GM12801 (cell line): ENCODE results near the gene DYNC1LI1.

Experiments used
- CTCF ChIP-seq: IDR thresholded peaks from one replicate; pipeline ENCODE4 v1.5.1; 2011; ENCODE audit warnings: control low read depth; ENCODE audit not compliant: insufficient read length; ENCODE audit errors: extremely low read depth

DYNC1LI1 gene

GRCh38 chr3:32484436-32484835 is 86.2 kb downstream of the DYNC1LI1 start:
- no peak for TF ChIP-seq CTCF

- no peak for TF ChIP-seq CTCF
Measured at GRCh38 chr3:32483772-32484171, 86.9 kb downstream of the DYNC1LI1 start.

- TF ChIP-seq CTCF, result no peak
Measured at GRCh38 chr3:32482693-32483092, 88.0 kb downstream of the DYNC1LI1 start.

GRCh38 chr3:32481791-32482631 is 88.6 kb downstream of the DYNC1LI1 start:
- TF ChIP-seq CTCF, result no peak

DNA sequence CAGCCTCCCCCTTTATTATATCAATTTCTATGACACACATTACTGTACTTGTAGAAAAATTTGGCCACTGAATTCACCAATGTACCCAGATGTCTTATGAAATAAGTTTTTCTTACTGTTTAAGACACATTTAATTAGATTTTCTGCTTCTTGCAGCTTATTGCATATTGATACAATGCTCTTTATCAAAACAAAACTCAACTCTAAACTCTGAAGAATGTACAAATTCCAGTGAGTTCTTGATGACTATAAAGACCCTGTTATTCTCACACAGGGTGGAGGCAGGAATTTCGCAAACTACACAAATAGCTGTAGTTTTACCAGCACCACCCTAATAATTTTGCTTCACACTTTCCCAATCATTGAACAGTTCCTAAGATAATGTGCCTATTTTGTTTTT is 90.1 kb downstream of the DYNC1LI1 start:
- TF ChIP-seq CTCF, result no peak
